ENCODE data around the gene SECISBP2L.

Gene SECISBP2L

DNA sequence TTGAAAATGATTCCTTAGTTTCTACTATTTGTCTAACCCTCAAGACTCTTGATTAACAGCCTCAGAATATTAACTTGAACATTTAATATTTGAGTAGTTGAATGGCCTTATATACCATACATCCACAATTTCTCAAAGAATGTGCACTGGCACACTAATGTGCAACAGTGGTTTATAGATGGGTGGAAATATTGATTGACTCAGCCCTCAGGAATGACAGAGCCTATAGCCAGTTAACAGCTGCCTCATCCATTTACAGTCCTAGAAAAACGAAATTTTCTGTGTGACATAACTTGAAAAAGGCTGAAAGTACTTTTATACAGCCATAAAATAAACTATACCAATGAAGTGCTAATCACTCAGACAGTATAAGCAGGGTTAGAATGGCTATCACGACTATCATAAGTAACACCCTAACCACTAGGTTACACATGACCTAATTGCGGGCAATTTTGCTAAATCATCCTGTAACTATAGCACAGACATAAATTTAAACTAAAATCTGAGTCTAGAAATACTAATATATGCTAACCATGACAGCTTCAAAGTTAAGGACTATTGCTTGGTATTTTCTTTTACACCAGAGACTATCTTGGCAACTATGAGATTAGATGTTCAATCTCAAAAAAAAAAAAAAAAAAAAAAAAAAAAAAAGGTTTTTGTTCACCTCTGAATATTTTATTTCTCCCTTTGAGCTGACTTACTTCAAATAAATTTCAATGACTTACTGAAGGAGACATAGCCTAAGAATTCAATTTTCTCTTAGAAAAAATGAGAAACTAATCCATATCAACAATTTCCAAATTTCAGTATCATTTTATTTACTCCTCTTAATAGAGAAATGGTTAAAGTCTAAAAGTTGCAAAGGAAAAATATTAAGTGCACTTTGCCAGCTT is 9.3 kb downstream of the SECISBP2L start:
- TF ChIP-seq, protein P1, sequence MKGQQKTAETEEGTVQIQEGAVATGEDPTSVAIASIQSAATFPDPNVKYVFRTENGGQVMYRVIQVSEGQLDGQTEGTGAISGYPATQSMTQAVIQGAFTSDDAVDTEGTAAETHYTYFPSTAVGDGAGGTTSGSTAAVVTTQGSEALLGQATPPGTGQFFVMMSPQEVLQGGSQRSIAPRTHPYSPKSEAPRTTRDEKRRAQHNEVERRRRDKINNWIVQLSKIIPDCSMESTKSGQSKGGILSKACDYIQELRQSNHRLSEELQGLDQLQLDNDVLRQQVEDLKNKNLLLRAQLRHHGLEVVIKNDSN (IDR thresholded peaks at IDR 0.05): no peak
- TF ChIP-seq RAD21 (IDR thresholded peaks at IDR 0.05; ENCODE audit: low read depth) (no peak), MAX (IDR thresholded peaks at IDR 0.05) (no peak), YY1 (IDR thresholded peaks at IDR 0.05; ENCODE audit: low read depth) (no peak), FOXM1 (IDR thresholded peaks at IDR 0.05; ENCODE audit: borderline replicate concordance, low read depth) (no peak), ZBTB7A (IDR thresholded peaks at IDR 0.05; ENCODE audit: low read depth) (no peak), EP300 (IDR thresholded peaks at IDR 0.05; ENCODE audit: borderline replicate concordance) (no peak), TCF12 (IDR thresholded peaks at IDR 0.05; ENCODE audit: low read depth) (no peak), NFIC (IDR thresholded peaks at IDR 0.05) (no peak), EGR1 (IDR thresholded peaks at IDR 0.05) (no peak), CEBPB (IDR thresholded peaks at IDR 0.05) (no peak)

GRCh38 chr15:49035825-49036224 is 10.4 kb downstream of the SECISBP2L start:
- TF ChIP-seq RAD21 (IDR thresholded peaks at IDR 0.05; ENCODE audit: low read depth): no peak
- TF ChIP-seq, protein P2, sequence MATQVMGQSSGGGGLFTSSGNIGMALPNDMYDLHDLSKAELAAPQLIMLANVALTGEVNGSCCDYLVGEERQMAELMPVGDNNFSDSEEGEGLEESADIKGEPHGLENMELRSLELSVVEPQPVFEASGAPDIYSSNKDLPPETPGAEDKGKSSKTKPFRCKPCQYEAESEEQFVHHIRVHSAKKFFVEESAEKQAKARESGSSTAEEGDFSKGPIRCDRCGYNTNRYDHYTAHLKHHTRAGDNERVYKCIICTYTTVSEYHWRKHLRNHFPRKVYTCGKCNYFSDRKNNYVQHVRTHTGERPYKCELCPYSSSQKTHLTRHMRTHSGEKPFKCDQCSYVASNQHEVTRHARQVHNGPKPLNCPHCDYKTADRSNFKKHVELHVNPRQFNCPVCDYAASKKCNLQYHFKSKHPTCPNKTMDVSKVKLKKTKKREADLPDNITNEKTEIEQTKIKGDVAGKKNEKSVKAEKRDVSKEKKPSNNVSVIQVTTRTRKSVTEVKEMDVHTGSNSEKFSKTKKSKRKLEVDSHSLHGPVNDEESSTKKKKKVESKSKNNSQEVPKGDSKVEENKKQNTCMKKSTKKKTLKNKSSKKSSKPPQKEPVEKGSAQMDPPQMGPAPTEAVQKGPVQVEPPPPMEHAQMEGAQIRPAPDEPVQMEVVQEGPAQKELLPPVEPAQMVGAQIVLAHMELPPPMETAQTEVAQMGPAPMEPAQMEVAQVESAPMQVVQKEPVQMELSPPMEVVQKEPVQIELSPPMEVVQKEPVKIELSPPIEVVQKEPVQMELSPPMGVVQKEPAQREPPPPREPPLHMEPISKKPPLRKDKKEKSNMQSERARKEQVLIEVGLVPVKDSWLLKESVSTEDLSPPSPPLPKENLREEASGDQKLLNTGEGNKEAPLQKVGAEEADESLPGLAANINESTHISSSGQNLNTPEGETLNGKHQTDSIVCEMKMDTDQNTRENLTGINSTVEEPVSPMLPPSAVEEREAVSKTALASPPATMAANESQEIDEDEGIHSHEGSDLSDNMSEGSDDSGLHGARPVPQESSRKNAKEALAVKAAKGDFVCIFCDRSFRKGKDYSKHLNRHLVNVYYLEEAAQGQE (IDR thresholded peaks at IDR 0.05; ENCODE audit: low read depth): no peak
- TF ChIP-seq EP300 (IDR thresholded peaks at IDR 0.05; ENCODE audit: borderline replicate concordance): no peak
- TF ChIP-seq, protein P1 (IDR thresholded peaks at IDR 0.05): no peak
- no peak for TF ChIP-seq TAF1 (IDR thresholded peaks at IDR 0.05; ENCODE audit: low read depth)
- no peak for TF ChIP-seq EGR1 (IDR thresholded peaks at IDR 0.05)
- no peak for TF ChIP-seq MAX (IDR thresholded peaks at IDR 0.05)
- TF ChIP-seq TCF12 (IDR thresholded peaks at IDR 0.05; ENCODE audit: low read depth): no peak
- TF ChIP-seq NFIC (IDR thresholded peaks at IDR 0.05): no peak
- TF ChIP-seq TEAD4 (IDR thresholded peaks at IDR 0.05): no peak
- TF ChIP-seq CREB1 (IDR thresholded peaks at IDR 0.05; ENCODE audit: low read depth): no peak
- TF ChIP-seq FOXM1 (IDR thresholded peaks at IDR 0.05; ENCODE audit: borderline replicate concordance, low read depth): no peak
- TF ChIP-seq CEBPB (IDR thresholded peaks at IDR 0.05): no peak
- TF ChIP-seq YY1 (IDR thresholded peaks at IDR 0.05; ENCODE audit: low read depth): no peak
- no peak for TF ChIP-seq ZBTB7A (IDR thresholded peaks at IDR 0.05; ENCODE audit: low read depth)

GRCh38 chr15:49032601-49033145 is 13.6 kb downstream of the SECISBP2L start:
- no peak for TF ChIP-seq CREB1 (IDR thresholded peaks at IDR 0.05; ENCODE audit: low read depth)
- TF ChIP-seq TCF12 (IDR thresholded peaks at IDR 0.05; ENCODE audit: low read depth): no peak

- no peak for TF ChIP-seq RAD21 (IDR thresholded peaks at IDR 0.05; ENCODE audit: low read depth)
- no peak for TF ChIP-seq TCF12 (IDR thresholded peaks at IDR 0.05; ENCODE audit: low read depth)
- TF ChIP-seq EGR1 (IDR thresholded peaks at IDR 0.05): no peak
- no peak for TF ChIP-seq CEBPB (IDR thresholded peaks at IDR 0.05)
- no peak for TF ChIP-seq CREB1 (IDR thresholded peaks at IDR 0.05; ENCODE audit: low read depth)
- no peak for TF ChIP-seq TEAD4 (IDR thresholded peaks at IDR 0.05)
- no peak for TF ChIP-seq ZBTB7A (IDR thresholded peaks at IDR 0.05; ENCODE audit: low read depth)
- TF ChIP-seq, protein P2 (IDR thresholded peaks at IDR 0.05; ENCODE audit: low read depth): no peak
- no peak for TF ChIP-seq YY1 (IDR thresholded peaks at IDR 0.05; ENCODE audit: low read depth)
- TF ChIP-seq, protein P1 (IDR thresholded peaks at IDR 0.05): no peak
- TF ChIP-seq TAF1 (IDR thresholded peaks at IDR 0.05; ENCODE audit: low read depth): no peak
- TF ChIP-seq EP300 (IDR thresholded peaks at IDR 0.05; ENCODE audit: borderline replicate concordance): no peak
- TF ChIP-seq NFIC (IDR thresholded peaks at IDR 0.05): no peak
- TF ChIP-seq MAX (IDR thresholded peaks at IDR 0.05): no peak
These were observed 14.4 kb downstream of the SECISBP2L start for GRCh38 chr15:49031804-49032203.

DNA sequence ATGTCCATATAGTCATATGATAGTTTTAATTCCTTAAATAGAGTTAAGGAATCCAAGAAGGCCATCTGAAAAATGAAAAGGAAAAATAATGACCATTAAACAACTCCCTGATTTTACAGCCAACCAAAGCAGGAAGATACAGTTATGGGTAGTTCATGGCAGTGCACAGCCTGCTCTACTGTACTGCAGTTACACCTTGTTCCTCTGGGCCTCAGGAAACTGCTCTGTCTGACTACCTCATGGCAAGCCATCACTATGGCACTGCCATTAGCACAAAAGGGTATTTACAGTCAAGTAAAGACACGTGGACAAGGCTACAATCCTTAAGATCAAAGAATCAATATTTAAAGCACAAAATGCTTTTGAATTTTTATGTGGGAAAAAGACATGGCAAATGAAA is 19.5 kb downstream of the SECISBP2L start:
- TF ChIP-seq CREB1 (IDR thresholded peaks at IDR 0.05; ENCODE audit: low read depth) (no peak), CEBPB (IDR thresholded peaks at IDR 0.05) (no peak), EP300 (IDR thresholded peaks at IDR 0.05; ENCODE audit: borderline replicate concordance) (no peak), ZBTB7A (IDR thresholded peaks at IDR 0.05; ENCODE audit: low read depth) (no peak), YY1 (IDR thresholded peaks at IDR 0.05; ENCODE audit: low read depth) (no peak), TCF12 (IDR thresholded peaks at IDR 0.05; ENCODE audit: low read depth) (no peak), NFIC (IDR thresholded peaks at IDR 0.05) (no peak), TEAD4 (IDR thresholded peaks at IDR 0.05) (no peak), EGR1 (IDR thresholded peaks at IDR 0.05) (no peak), RAD21 (IDR thresholded peaks at IDR 0.05; ENCODE audit: low read depth) (no peak), MAX (IDR thresholded peaks at IDR 0.05) (no peak), TAF1 (IDR thresholded peaks at IDR 0.05; ENCODE audit: low read depth) (no peak)
- TF ChIP-seq, protein P2 (IDR thresholded peaks at IDR 0.05; ENCODE audit: low read depth): no peak
- TF ChIP-seq, protein P1 (IDR thresholded peaks at IDR 0.05): no peak
